Activated CD8-positive, alpha-beta T cell treated with anti-CD3 and anti-CD28 coated beads, Interleukin-2, amount 10 ng/mL, durations not matched to agents 7 days and 5 days (primary cell): ENCODE data around the gene SACM1L. TPM values are rescaled to one million over a fixed set of nuclear protein-coding genes. Genes with fewer than 3 reads are reported as not detected.
A peak's percentile ranks its signal among the peaks of the same experiment; 100 is the strongest.

Experiments
- ATAC-seq: fragments of 150-1000 bp; cut with Tn5 transposase; one replicate; pipeline ENCODE4 v1.10.0; 2021; ENCODE audit warnings: moderate library complexity
- CTCF ChIA-PET: fragments of 350-600 bp; sonication (Branson Sonifier 250); formaldehyde crosslinking; loops from one replicate; lab custom pipeline; 2021; ENCODE audit warnings: antibody characterized with exemption; lab: Charles Lee
- POLR2A ChIA-PET: fragments of 350-600 bp; sonication (Branson Sonifier 250); formaldehyde crosslinking; loops from one replicate; lab custom pipeline; 2021; ENCODE audit warnings: antibody characterized with exemption; lab: Charles Lee
- DNase-seq: peaks from one replicate; pipeline ENCODE4 v3.0.0-alpha.2; 2020
- H3K27ac Mint-ChIP-seq: one replicate; pipeline ENCODE4 v1.8.0; 2021; ENCODE audit warnings: mild to moderate bottlenecking, mixed read lengths
- H3K27me3 Mint-ChIP-seq: one replicate; pipeline ENCODE4 v1.8.0; 2021; ENCODE audit warnings: low read depth, mixed read lengths
- H3K36me3 Mint-ChIP-seq: one replicate; pipeline ENCODE4 v1.8.0; 2021; ENCODE audit warnings: low read depth, mixed read lengths
- H3K4me1 Mint-ChIP-seq: one replicate; pipeline ENCODE4 v1.8.0; 2021; ENCODE audit warnings: low read depth, mixed read lengths
- H3K4me3 Mint-ChIP-seq: one replicate; pipeline ENCODE4 v1.8.0; 2021; ENCODE audit warnings: mild to moderate bottlenecking, mixed read lengths
- H3K9me3 Mint-ChIP-seq: one replicate; pipeline ENCODE4 v1.8.0; 2022; ENCODE audit warnings: mixed read lengths; ENCODE audit not compliant: insufficient read depth
- total RNA-seq, 2 experiments: library from RNA; stranded (reverse); gene quantifications; one replicate each; pipeline ENCODE4 v1.2.3, GENCODE V29; 2021

Gene SACM1L
- total RNA-seq, 2 experiments from 2014 or later = 89.8 to 96.4 TPM

GRCh38 chr3:45781271-45781670 lies 92.1 kb downstream of the SACM1L start:
- Mint-ChIP-seq H3K36me3 (no peaks in the 10 kb centered on the region), H3K27me3 (peaks cover 16% of the 10 kb centered on the region), H3K4me3 (no peak overlapping the region), H3K9me3 (no peaks in the 10 kb centered on the region), H3K27ac (no peak overlapping the region), H3K4me1 (no peaks in the 10 kb centered on the region)
- ATAC-seq (no peak), DNase-seq (no peak)
- CTCF ChIA-PET = interaction anchor here (1.2 kb wide), 1 partner anchor 51 kb away, joined by 3 read pairs; no protein-coding TSS in a partner anchor
- POLR2A ChIA-PET = no interaction called here

GRCh38 chr3:45781841-45782240 lies 92.6 kb downstream of the SACM1L start:
- CTCF ChIA-PET = interaction anchor here (1.2 kb wide), 1 partner anchor 51 kb away, joined by 3 read pairs; no protein-coding TSS in a partner anchor
- H3K27me3 Mint-ChIP-seq = peaks cover 20% of the 10 kb centered on the region
- H3K4me1 Mint-ChIP-seq = no peaks in the 10 kb centered on the region
- POLR2A ChIA-PET = no interaction called here
- ATAC-seq (no peak), DNase-seq (no peak)
- no peak overlapping the region for H3K4me3 Mint-ChIP-seq
- H3K27ac Mint-ChIP-seq = no peak overlapping the region
- no peaks in the 10 kb centered on the region for H3K9me3 Mint-ChIP-seq
- H3K36me3 Mint-ChIP-seq = no peaks in the 10 kb centered on the region

- Mint-ChIP-seq H3K36me3 (no peaks in the 10 kb centered on the region), H3K4me1 (no peaks in the 10 kb centered on the region), H3K4me3 (no peak overlapping the region), H3K27me3 (peaks cover 25% of the 10 kb centered on the region), H3K27ac (no peak overlapping the region), H3K9me3 (no peaks in the 10 kb centered on the region)
- CTCF ChIA-PET = no interaction called here
- no peak for ATAC-seq
- POLR2A ChIA-PET = no interaction called here
- DNase-seq = no peak
Observed at GRCh38 chr3:45782381-45782780, 93.2 kb downstream of the SACM1L start.

DNA sequence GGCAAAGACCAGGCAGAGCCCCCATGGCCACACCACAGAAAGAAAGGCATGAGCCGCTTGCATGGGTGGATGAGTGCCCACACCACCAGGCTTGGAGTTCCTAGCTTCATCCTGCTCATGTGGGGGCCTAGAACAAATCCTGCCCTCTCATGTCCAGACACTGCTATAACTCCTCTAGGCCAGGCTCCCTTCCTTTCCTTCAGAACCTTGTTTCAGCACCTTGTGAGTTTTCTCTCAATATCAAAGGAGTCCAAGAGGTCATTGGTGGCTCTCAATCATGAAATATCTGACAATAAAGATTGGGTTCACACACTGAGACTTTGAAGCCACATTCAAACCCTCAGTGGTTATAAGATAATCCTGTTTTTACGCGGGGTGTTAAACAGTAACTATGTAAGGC lies 94.5 kb downstream of the SACM1L start:
- no peak overlapping the region for H3K27ac Mint-ChIP-seq
- no peaks in the 10 kb centered on the region for H3K9me3 Mint-ChIP-seq
- ATAC-seq = no peak
- no peak overlapping the region for H3K4me3 Mint-ChIP-seq
- POLR2A ChIA-PET = no interaction called here
- no peak for DNase-seq
- H3K36me3 Mint-ChIP-seq = no peaks in the 10 kb centered on the region
- H3K4me1 Mint-ChIP-seq = no peaks in the 10 kb centered on the region
- CTCF ChIA-PET = no interaction called here
- H3K27me3 Mint-ChIP-seq = peaks cover 30% of the 10 kb centered on the region

DNA sequence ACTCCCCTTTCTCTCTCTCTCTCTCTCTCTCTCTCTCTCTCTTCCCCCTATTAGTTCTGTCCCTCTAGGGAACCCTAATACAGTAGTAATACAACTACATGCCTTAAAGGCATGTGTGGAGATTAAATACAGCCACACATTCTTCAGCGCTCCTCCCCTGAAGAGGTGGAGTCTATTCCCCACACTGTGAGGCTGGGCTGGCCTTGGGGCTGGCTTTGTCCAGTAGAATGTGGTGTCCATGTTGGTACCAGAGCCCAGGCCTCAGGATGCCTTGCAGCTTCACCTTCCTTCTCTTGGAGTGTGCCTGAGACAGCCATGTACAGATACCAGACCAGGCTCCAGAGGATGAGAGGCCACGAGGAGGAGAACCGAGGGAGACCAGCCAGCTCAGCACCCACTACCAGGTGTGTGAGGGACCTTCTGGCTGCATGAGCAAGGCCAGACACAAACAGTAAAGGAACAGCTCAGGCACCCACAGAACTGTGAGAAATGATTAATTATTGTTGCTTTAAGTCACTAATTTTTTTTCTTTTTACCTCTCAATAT lies 96.5 kb downstream of the SACM1L start:
- no peak for ATAC-seq
- no peak overlapping the region for H3K4me3 Mint-ChIP-seq
- POLR2A ChIA-PET = no interaction called here
- peaks cover 42% of the 10 kb centered on the region for H3K27me3 Mint-ChIP-seq
- peaks cover 3% of the 10 kb centered on the region for H3K36me3 Mint-ChIP-seq
- no peaks in the 10 kb centered on the region for H3K4me1 Mint-ChIP-seq
- DNase-seq = peak; percentile 11
- H3K9me3 Mint-ChIP-seq = no peaks in the 10 kb centered on the region
- no peak overlapping the region for H3K27ac Mint-ChIP-seq
- CTCF ChIA-PET = interaction anchor here (0.7 kb wide), 1 partner anchor 433 kb away, joined by 3 read pairs; no protein-coding TSS in a partner anchor

GRCh38 chr3:45786801-45787495 lies 97.8 kb downstream of the SACM1L start:
- POLR2A ChIA-PET = no interaction called here
- H3K27me3 Mint-ChIP-seq = peaks cover 51% of the 10 kb centered on the region
- DNase-seq (peak; percentile 4), ATAC-seq (no peak)
- CTCF ChIA-PET = no interaction called here
- no peak overlapping the region for H3K4me3 Mint-ChIP-seq
- no peak overlapping the region for H3K27ac Mint-ChIP-seq
- H3K9me3 Mint-ChIP-seq = no peaks in the 10 kb centered on the region
- peaks cover 3% of the 10 kb centered on the region for H3K36me3 Mint-ChIP-seq
- no peaks in the 10 kb centered on the region for H3K4me1 Mint-ChIP-seq

GRCh38 chr3:45787551-45787950 lies 98.4 kb downstream of the SACM1L start:
- H3K9me3 Mint-ChIP-seq = no peaks in the 10 kb centered on the region
- H3K27ac Mint-ChIP-seq = no peak overlapping the region
- peaks cover 3% of the 10 kb centered on the region for H3K36me3 Mint-ChIP-seq
- no peak for ATAC-seq
- ChIA-PET POLR2A (no interaction called here), CTCF (no interaction called here)
- H3K27me3 Mint-ChIP-seq = peaks cover 51% of the 10 kb centered on the region
- DNase-seq = peak; percentile 0
- no peak overlapping the region for H3K4me3 Mint-ChIP-seq
- H3K4me1 Mint-ChIP-seq = no peaks in the 10 kb centered on the region

GRCh38 chr3:45789235-45789812 lies 100.1 kb downstream of the SACM1L start:
- no peak for ATAC-seq
- Mint-ChIP-seq H3K4me1 (no peaks in the 10 kb centered on the region), H3K27me3 (peaks cover 62% of the 10 kb centered on the region), H3K9me3 (no peaks in the 10 kb centered on the region), H3K27ac (no peak overlapping the region), H3K4me3 (no peak overlapping the region), H3K36me3 (peaks cover 3% of the 10 kb centered on the region)
- ChIA-PET CTCF (interaction anchor here (0.7 kb wide), 1 partner anchor 1220 kb away, joined by 4 read pairs; no protein-coding TSS in a partner anchor), POLR2A (no interaction called here)
- no peak for DNase-seq

GRCh38 chr3:45790596-45790995 lies 101.4 kb downstream of the SACM1L start:
- peak; percentile 1 for DNase-seq
- peaks cover 3% of the 10 kb centered on the region for H3K36me3 Mint-ChIP-seq
- ATAC-seq = no peak
- no peak overlapping the region for H3K27ac Mint-ChIP-seq
- peaks cover 65% of the 10 kb centered on the region for H3K27me3 Mint-ChIP-seq
- CTCF ChIA-PET = no interaction called here
- H3K9me3 Mint-ChIP-seq = no peaks in the 10 kb centered on the region
- H3K4me3 Mint-ChIP-seq = no peak overlapping the region
- POLR2A ChIA-PET = no interaction called here
- H3K4me1 Mint-ChIP-seq = peaks cover 3% of the 10 kb centered on the region

DNA sequence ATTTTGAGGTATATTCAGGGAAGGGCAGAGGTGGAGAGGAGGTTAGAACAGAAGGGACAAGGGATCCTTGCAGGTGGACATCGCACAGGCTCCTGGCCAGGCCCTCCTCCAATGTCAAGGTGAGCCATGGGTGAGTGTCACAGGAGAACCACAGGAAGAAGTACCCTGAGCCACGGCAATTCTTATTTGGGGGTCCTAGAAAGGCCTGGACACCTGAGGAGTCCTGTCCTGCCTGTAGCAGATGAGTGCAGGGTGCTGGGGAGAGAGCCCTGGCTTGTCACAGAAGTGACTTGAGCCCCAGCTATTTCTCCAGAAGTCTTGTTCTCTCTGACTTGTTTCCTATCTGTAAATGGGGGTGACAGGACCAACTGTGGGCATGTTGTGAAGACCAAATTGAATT lies 102.8 kb downstream of the SACM1L start:
- ChIA-PET CTCF (no interaction called here), POLR2A (no interaction called here)
- no peaks in the 10 kb centered on the region for H3K9me3 Mint-ChIP-seq
- H3K27me3 Mint-ChIP-seq = peaks cover 62% of the 10 kb centered on the region
- H3K4me1 Mint-ChIP-seq = peaks cover 8% of the 10 kb centered on the region
- no peak for ATAC-seq
- H3K27ac Mint-ChIP-seq = no peak overlapping the region
- DNase-seq = no peak
- H3K36me3 Mint-ChIP-seq = peaks cover 3% of the 10 kb centered on the region
- no peak overlapping the region for H3K4me3 Mint-ChIP-seq

DNA sequence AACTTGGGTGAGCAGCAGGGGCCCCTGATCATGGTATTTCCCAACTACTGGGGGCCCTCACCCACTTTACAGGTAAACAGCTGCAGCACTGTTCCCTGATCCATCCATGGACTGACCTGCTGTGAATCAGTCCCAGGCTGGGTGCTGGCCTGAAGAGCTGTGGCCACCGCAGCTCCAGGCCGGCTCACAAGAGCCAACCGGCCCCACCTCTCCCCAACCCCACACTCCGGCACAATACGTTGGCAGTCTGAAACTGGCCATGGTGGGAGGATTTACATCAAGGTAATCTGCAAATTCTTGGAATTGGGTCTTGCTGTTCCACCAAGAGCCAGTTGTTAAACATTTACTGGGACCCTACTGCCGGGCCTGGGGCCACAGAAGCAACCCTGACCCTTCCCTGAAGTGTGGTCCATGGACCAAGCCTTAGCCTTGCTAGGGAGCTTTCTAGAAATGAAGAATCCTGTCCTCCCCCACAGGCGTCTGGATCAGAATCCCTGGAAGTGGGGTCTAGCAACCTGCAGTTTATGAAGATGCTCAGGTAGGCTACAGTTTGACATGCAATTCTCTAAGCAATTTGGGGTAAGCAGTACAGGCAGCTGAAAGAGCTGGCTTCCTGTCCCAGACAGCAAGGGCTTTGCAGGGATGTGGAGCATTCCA lies 103.4 kb downstream of the SACM1L start:
- H3K27me3 Mint-ChIP-seq = peaks cover 62% of the 10 kb centered on the region
- peaks cover 3% of the 10 kb centered on the region for H3K36me3 Mint-ChIP-seq
- H3K9me3 Mint-ChIP-seq = no peaks in the 10 kb centered on the region
- no peak overlapping the region for H3K4me3 Mint-ChIP-seq
- ATAC-seq (no peak), DNase-seq (no peak)
- ChIA-PET POLR2A (no interaction called here), CTCF (no interaction called here)
- peaks cover 8% of the 10 kb centered on the region for H3K4me1 Mint-ChIP-seq
- no peak overlapping the region for H3K27ac Mint-ChIP-seq
